ENCODE results near the gene FAM181A. TPM values are rescaled to one million over a fixed set of nuclear protein-coding genes. Genes with fewer than 3 reads are reported as not detected.

FAM181A gene
- total RNA-seq, 1 experiment from 2014 or later = not detected

GRCh38 chr14:93958567-93959238, 31.6 kb downstream of the FAM181A start:
- Mint-ChIP-seq H3K27ac (ENCODE audit: unreplicated experiment) (peak overlapping the region; percentile 99), H3K27me3 (ENCODE audit: unreplicated experiment) (no peaks in the 10 kb centered on the region), H3K9me3 (ENCODE audit: low read depth, unreplicated experiment) (no peaks in the 10 kb centered on the region), H3K4me3 (ENCODE audit: low read depth, unreplicated experiment) (peak overlapping the region; percentile 48), H3K36me3 (ENCODE audit: insufficient read depth, unreplicated experiment) (peaks cover 16% of the 10 kb centered on the region), H3K4me1 (ENCODE audit: low read depth, unreplicated experiment) (peaks cover 68% of the 10 kb centered on the region)
- CTCF ChIA-PET = interaction anchor here (0.7 to 2.4 kb wide), 7 partner anchors 10 to 42 kb away, joined by 3 to 16 read pairs (median 3); partner anchors contain the start of gene CCDC197
- intact Hi-C loops (cut with micrococcal nuclease; ENCODE audit: unreplicated experiment) = no loop called here
- TF ChIP-seq, protein P1, sequence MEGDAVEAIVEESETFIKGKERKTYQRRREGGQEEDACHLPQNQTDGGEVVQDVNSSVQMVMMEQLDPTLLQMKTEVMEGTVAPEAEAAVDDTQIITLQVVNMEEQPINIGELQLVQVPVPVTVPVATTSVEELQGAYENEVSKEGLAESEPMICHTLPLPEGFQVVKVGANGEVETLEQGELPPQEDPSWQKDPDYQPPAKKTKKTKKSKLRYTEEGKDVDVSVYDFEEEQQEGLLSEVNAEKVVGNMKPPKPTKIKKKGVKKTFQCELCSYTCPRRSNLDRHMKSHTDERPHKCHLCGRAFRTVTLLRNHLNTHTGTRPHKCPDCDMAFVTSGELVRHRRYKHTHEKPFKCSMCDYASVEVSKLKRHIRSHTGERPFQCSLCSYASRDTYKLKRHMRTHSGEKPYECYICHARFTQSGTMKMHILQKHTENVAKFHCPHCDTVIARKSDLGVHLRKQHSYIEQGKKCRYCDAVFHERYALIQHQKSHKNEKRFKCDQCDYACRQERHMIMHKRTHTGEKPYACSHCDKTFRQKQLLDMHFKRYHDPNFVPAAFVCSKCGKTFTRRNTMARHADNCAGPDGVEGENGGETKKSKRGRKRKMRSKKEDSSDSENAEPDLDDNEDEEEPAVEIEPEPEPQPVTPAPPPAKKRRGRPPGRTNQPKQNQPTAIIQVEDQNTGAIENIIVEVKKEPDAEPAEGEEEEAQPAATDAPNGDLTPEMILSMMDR (IDR thresholded peaks at IDR 0.05; ENCODE audit: unreplicated experiment) = no peak
- DNase-seq = no peak
- BruUV-seq (replicated peaks) = TSS peak; percentile 100

GRCh38 chr14:93959239-93960107, 32.3 kb downstream of the FAM181A start:
- peak overlapping the region; percentile 99 for H3K27ac Mint-ChIP-seq (ENCODE audit: unreplicated experiment)
- intact Hi-C loops (cut with micrococcal nuclease; ENCODE audit: unreplicated experiment) = no loop called here
- no peaks in the 10 kb centered on the region for H3K9me3 Mint-ChIP-seq (ENCODE audit: low read depth, unreplicated experiment)
- peak overlapping the region; percentile 48 for H3K4me3 Mint-ChIP-seq (ENCODE audit: low read depth, unreplicated experiment)
- H3K36me3 Mint-ChIP-seq (ENCODE audit: insufficient read depth, unreplicated experiment) = peaks cover 16% of the 10 kb centered on the region
- TF ChIP-seq, protein P1 (IDR thresholded peaks at IDR 0.05; ENCODE audit: unreplicated experiment) = no peak
- CTCF ChIA-PET = interaction anchor here (0.7 to 2.4 kb wide), 9 partner anchors 9 to 68 kb away, joined by 3 to 16 read pairs (median 3); partner anchors contain the start of gene CCDC197
- H3K4me1 Mint-ChIP-seq (ENCODE audit: low read depth, unreplicated experiment) = peaks cover 75% of the 10 kb centered on the region
- no peaks in the 10 kb centered on the region for H3K27me3 Mint-ChIP-seq (ENCODE audit: unreplicated experiment)
- BruUV-seq (replicated peaks) = no TSS peak
- peak; percentile 94 for DNase-seq

DNA sequence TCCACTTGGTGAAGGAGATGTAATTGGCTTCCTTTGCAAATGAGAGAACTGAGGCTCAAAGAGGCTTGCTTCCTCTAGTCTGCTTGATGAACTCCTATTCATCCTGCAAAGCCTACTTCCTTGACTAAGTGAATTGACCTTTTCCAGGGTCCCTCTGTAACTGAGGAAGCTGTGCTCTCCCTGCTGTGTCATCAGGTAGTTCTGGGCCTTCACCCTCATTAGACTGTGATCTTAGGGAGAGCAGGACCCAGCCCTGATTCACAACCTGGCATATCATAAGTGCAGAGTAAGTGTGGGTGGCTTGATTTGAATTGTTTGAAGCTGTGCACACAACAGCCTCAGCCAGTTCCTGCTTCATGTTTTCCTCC, 32.9 kb downstream of the FAM181A start:
- H3K4me3 Mint-ChIP-seq (ENCODE audit: low read depth, unreplicated experiment) = peak overlapping the region; percentile 48
- TF ChIP-seq, protein P1 (IDR thresholded peaks at IDR 0.05; ENCODE audit: unreplicated experiment) = no peak
- peaks cover 4% of the 10 kb centered on the region for H3K9me3 Mint-ChIP-seq (ENCODE audit: low read depth, unreplicated experiment)
- BruUV-seq (replicated peaks) = TSS peak; percentile 81
- CTCF ChIA-PET = interaction anchor here (0.6 to 2.4 kb wide), 6 partner anchors 8 to 566 kb away, joined by 3 to 16 read pairs (median 4); partner anchors contain the start of gene CCDC197
- peaks cover 20% of the 10 kb centered on the region for H3K36me3 Mint-ChIP-seq (ENCODE audit: insufficient read depth, unreplicated experiment)
- H3K4me1 Mint-ChIP-seq (ENCODE audit: low read depth, unreplicated experiment) = peaks cover 81% of the 10 kb centered on the region
- intact Hi-C loops (cut with micrococcal nuclease; ENCODE audit: unreplicated experiment) = no loop called here
- H3K27ac Mint-ChIP-seq (ENCODE audit: unreplicated experiment) = peak overlapping the region; percentile 99
- H3K27me3 Mint-ChIP-seq (ENCODE audit: unreplicated experiment) = no peaks in the 10 kb centered on the region
- DNase-seq = no peak

GRCh38 chr14:93960774-93961438, 33.8 kb downstream of the FAM181A start:
- BruUV-seq (replicated peaks) = no TSS peak
- intact Hi-C loops (cut with micrococcal nuclease; ENCODE audit: unreplicated experiment) = no loop called here
- DNase-seq = no peak
- no peak overlapping the region for H3K4me3 Mint-ChIP-seq (ENCODE audit: low read depth, unreplicated experiment)
- TF ChIP-seq, protein P1 (IDR thresholded peaks at IDR 0.05; ENCODE audit: unreplicated experiment) = no peak
- peaks cover 22% of the 10 kb centered on the region for H3K36me3 Mint-ChIP-seq (ENCODE audit: insufficient read depth, unreplicated experiment)
- peaks cover 5% of the 10 kb centered on the region for H3K9me3 Mint-ChIP-seq (ENCODE audit: low read depth, unreplicated experiment)
- no peaks in the 10 kb centered on the region for H3K27me3 Mint-ChIP-seq (ENCODE audit: unreplicated experiment)
- H3K27ac Mint-ChIP-seq (ENCODE audit: unreplicated experiment) = peak overlapping the region; percentile 30
- peaks cover 89% of the 10 kb centered on the region for H3K4me1 Mint-ChIP-seq (ENCODE audit: low read depth, unreplicated experiment)
- CTCF ChIA-PET = interaction anchor here (0.6 to 2.4 kb wide), 4 partner anchors 9 to 567 kb away, joined by 3 to 16 read pairs (median 4); no protein-coding TSS in a partner anchor

Data from Calu3 (cell line).